DND-41 (cell line): Measurements from ENCODE around the gene KLHL12.

Experiments
- ATAC-seq: fragments of 200-7000 bp; cut with Tn5 transposase; 3 replicates; pipeline ENCODE4 v1.9.1; 2021; ENCODE audit warnings: low read depth; ENCODE audit not compliant: insufficient read depth
- DNase-seq: peaks from one replicate; pipeline ENCODE4 v3.0.0-alpha.2; 2020
- H2AFZ ChIP-seq: 2 replicates; pipeline ENCODE4 v1.6.0; 2012; ENCODE audit warnings: low read depth, low read length
- H3K27ac ChIP-seq: 2 replicates; pipeline ENCODE4 v1.5.1; 2012; ENCODE audit warnings: low read length, inconsistent platforms
- H3K27me3 ChIP-seq: fragments of 200-600 bp; sonication (generic); 2 replicates; pipeline ENCODE4 v1.6.0; 2012; ENCODE audit warnings: low read length, mild to moderate bottlenecking, inconsistent platforms; ENCODE audit not compliant: insufficient read depth, poor library complexity
- H3K36me3 ChIP-seq: 2 replicates; pipeline ENCODE4 v1.5.1; 2012; ENCODE audit warnings: low read length, inconsistent platforms; ENCODE audit not compliant: insufficient read depth
- H3K4me1 ChIP-seq: 2 replicates; pipeline ENCODE4 v1.5.1; 2012; ENCODE audit warnings: mild to moderate bottlenecking, low read length; ENCODE audit not compliant: insufficient read depth
- H3K4me2 ChIP-seq: 2 replicates; pipeline ENCODE4 v1.6.0; 2012; ENCODE audit warnings: mild to moderate bottlenecking, moderate library complexity, low read length, inconsistent platforms; ENCODE audit not compliant: insufficient read depth
- H3K4me3 ChIP-seq, 2 experiments: fragments of 200-600 bp in 1 of 2; shearing (Covaris generic) in 1 of 2; 2 replicates each; pipeline ENCODE4 v1.5.1; 2012 to 2016; ENCODE audit warnings: inconsistent platforms in 2 of 2, low read length in 2 of 2, mild to moderate bottlenecking in 2 of 2, low read depth in 1 of 2, moderate library complexity in 1 of 2
- H3K79me2 ChIP-seq: 2 replicates; pipeline ENCODE4 v1.6.0; 2012; ENCODE audit warnings: low read length, inconsistent platforms; ENCODE audit not compliant: insufficient read depth
- H3K9ac ChIP-seq: 2 replicates; pipeline ENCODE4 v1.6.0; 2012; ENCODE audit warnings: low read depth, mild to moderate bottlenecking, inconsistent platforms, low read length, moderate library complexity
- H3K9me3 ChIP-seq: 2 replicates; pipeline ENCODE4 v1.5.1; 2012; ENCODE audit warnings: low read length, moderate library complexity, mild to moderate bottlenecking, inconsistent platforms; ENCODE audit not compliant: insufficient read depth, severe bottlenecking
- H4K20me1 ChIP-seq: 2 replicates; pipeline ENCODE4 v1.6.0; 2012; ENCODE audit warnings: low read length; ENCODE audit not compliant: insufficient read depth
- EZH2 ChIP-seq: IDR thresholded peaks from 3 replicates; pipeline ENCODE4 v1.6.1; 2012; ENCODE audit warnings: borderline replicate concordance, low read depth, mild to moderate bottlenecking, moderate library complexity, low read length, inconsistent platforms; ENCODE audit not compliant: severe bottlenecking
- TF ChIP-seq, protein P1 (sequence below): IDR thresholded peaks from 2 replicates; pipeline ENCODE4 v1.5.1; 2012; ENCODE audit warnings: borderline replicate concordance, low read length, moderate library complexity, mild to moderate bottlenecking; ENCODE audit not compliant: poor library complexity, severe bottlenecking; ENCODE audit errors: extremely low read depth

The KLHL12 gene

DNA sequence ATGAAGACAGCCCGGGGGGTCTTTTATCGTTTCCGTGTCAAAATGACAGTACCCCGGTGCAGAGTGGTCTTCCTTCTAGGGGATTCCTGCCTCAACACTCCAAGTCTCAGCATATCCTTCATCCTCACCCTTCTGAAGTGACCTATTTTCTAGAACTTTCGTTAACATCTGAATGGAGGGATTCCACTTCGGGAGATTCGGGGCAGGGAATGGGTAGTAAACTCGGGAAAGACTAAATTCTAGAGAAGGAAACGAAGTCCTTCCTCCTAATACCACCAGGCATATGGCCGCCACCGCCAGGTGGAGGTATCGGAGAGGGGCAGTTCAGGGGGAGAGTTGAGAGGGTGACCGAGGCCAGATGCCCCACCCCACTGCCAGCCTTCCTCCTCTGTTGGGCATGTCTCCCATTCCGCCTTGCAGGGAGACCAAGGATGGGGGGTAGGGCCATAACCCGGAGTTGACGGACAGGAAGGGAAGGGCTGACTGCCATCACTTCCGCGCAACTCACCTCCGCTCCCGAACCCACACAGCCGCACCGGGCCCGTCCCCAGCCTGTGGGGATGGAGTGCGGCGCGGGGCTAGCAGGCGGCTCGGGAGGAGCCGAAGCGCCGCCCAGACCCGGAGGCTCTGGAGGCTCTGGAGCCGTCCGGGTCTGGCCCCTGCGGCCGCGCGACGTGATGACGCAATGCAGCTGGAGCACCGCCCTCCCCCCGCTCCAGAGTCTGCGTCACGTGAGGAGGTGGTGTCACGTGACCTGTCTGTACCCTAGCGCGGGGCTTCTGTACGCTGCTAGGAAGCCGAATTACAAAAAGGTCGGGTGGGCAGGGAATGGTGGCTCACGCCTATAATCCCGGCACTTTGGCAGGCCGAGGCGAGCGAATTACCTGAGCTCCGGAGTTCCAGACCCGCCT is at the start of gene KLHL12:
Gene KLHL12, minus strand, starts transcription at position 654 of the 911 bp plus-strand sequence. CDS start 2,072 bp downstream, outside the sequence.
- peaks cover 20% of the 10 kb centered on the region for H3K36me3 ChIP-seq
- TF ChIP-seq EZH2: no peak
- TF ChIP-seq, protein P1, sequence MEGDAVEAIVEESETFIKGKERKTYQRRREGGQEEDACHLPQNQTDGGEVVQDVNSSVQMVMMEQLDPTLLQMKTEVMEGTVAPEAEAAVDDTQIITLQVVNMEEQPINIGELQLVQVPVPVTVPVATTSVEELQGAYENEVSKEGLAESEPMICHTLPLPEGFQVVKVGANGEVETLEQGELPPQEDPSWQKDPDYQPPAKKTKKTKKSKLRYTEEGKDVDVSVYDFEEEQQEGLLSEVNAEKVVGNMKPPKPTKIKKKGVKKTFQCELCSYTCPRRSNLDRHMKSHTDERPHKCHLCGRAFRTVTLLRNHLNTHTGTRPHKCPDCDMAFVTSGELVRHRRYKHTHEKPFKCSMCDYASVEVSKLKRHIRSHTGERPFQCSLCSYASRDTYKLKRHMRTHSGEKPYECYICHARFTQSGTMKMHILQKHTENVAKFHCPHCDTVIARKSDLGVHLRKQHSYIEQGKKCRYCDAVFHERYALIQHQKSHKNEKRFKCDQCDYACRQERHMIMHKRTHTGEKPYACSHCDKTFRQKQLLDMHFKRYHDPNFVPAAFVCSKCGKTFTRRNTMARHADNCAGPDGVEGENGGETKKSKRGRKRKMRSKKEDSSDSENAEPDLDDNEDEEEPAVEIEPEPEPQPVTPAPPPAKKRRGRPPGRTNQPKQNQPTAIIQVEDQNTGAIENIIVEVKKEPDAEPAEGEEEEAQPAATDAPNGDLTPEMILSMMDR: peak; percentile 76
- DNase-seq: peak; percentile 95
- peak within 1 kb of the TSS; percentile 79 for H3K27ac ChIP-seq
- H3K9me3 ChIP-seq: no peaks in the 10 kb centered on the region
- H3K9ac ChIP-seq: peak within 1 kb of the TSS; percentile 75
- peak within 1 kb of the TSS; percentile 91 for H2AFZ ChIP-seq
- peaks cover 48% of the 10 kb centered on the region for H3K4me1 ChIP-seq
- peaks cover 41% of the 10 kb centered on the region for H3K79me2 ChIP-seq
- no peaks in the 10 kb centered on the region for H4K20me1 ChIP-seq
- no peaks in the 10 kb centered on the region for H3K27me3 ChIP-seq
- peak within 1 kb of the TSS; percentile 56 to 76 for H3K4me3 ChIP-seq
- H3K4me2 ChIP-seq: peak within 1 kb of the TSS; percentile 80
- peak; percentile 94 for ATAC-seq

DNA sequence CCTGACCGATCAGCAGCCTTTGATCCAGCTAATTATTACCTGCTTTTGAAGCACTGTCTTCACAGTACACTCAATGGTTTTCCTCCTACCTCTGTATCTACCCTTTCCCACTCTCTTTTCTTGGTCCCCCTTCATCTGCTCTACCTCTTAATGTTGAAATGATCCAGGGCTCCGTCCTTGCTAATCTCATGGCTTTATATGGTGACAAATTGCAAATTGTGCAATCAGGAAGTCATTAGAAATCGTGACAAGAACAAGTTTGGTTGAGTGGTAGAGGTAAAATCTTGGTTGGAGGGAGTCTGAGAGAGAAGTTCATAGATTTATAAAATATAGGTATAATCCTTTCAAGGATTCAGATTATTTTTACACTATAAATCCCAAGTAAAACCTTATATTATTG is 49.6 kb upstream of the KLHL12 start:
- H3K27ac ChIP-seq: no peak overlapping the region
- H3K27me3 ChIP-seq: peaks cover 28% of the 10 kb centered on the region
- TF ChIP-seq, protein P1: no peak
- TF ChIP-seq EZH2: no peak
- ATAC-seq (no peak), DNase-seq (no peak)
- no peaks in the 10 kb centered on the region for H3K4me1 ChIP-seq
- H3K4me3 ChIP-seq: no peak overlapping the region
- no peaks in the 10 kb centered on the region for H3K79me2 ChIP-seq
- H3K4me2 ChIP-seq: no peak overlapping the region
- H3K36me3 ChIP-seq: no peaks in the 10 kb centered on the region
- no peak overlapping the region for H3K9ac ChIP-seq
- no peaks in the 10 kb centered on the region for H4K20me1 ChIP-seq
- H3K9me3 ChIP-seq: no peaks in the 10 kb centered on the region
- no peak overlapping the region for H2AFZ ChIP-seq

DNA sequence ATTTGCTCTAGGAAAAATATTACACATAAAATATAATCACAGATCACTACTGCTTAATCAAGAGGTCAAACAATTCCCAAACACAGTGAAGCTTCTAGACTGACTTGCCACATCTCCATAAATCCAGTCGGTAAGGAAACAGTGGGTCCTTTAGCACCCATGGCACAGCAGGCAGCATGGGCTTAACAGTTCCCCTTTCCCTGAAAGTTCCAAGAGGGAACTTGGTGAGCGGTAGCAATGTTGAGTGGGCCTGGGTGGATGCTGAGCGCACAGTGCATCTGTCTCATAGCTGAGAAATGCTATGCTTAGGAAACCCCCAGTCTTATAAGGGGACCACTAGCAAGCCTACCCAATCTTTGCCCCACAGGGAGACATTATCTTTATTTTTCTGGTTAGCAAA is 47.8 kb upstream of the KLHL12 start:
- Histone ChIP-seq H3K27ac (no peak overlapping the region), H3K4me2 (no peak overlapping the region), H3K36me3 (no peaks in the 10 kb centered on the region), H3K9me3 (no peaks in the 10 kb centered on the region), H3K4me3 (no peak overlapping the region), H4K20me1 (no peaks in the 10 kb centered on the region), H3K4me1 (no peaks in the 10 kb centered on the region), H3K27me3 (peaks cover 27% of the 10 kb centered on the region), H3K79me2 (no peaks in the 10 kb centered on the region), H2AFZ (no peak overlapping the region), H3K9ac (no peak overlapping the region)
- no peak for ATAC-seq
- DNase-seq: no peak
- no peak for TF ChIP-seq EZH2
- TF ChIP-seq, protein P1: no peak
